Activated CD4-positive, alpha-beta T cell treated with anti-CD3 and anti-CD28 coated beads, Interleukin-2, amount 10 ng/mL, durations not matched to agents 7 days and 5 days (primary cell): ENCODE measurements around the gene FCN1. TPM values are rescaled to one million over a fixed set of nuclear protein-coding genes. Genes with fewer than 3 reads are reported as not detected.

ENCODE experiments used
- CTCF ChIA-PET: fragments of 350-600 bp; sonication (Branson Sonifier 250); formaldehyde crosslinking; loops from one replicate; lab custom pipeline; 2021; ENCODE audit warnings: antibody characterized with exemption; lab: Charles Lee
- POLR2A ChIA-PET: fragments of 350-600 bp; sonication (Branson Sonifier 250); formaldehyde crosslinking; loops from one replicate; lab custom pipeline; 2021; ENCODE audit warnings: antibody characterized with exemption; lab: Charles Lee
- DNase-seq: peaks from one replicate; pipeline ENCODE4 v3.0.0-alpha.2; 2020
- H3K27ac Mint-ChIP-seq: one replicate; pipeline ENCODE4 v1.8.0; 2021; ENCODE audit warnings: mild to moderate bottlenecking, moderate library complexity, mixed read lengths
- H3K27me3 Mint-ChIP-seq: one replicate; pipeline ENCODE4 v1.8.0; 2021; ENCODE audit warnings: mixed read lengths
- H3K36me3 Mint-ChIP-seq: one replicate; pipeline ENCODE4 v1.8.0; 2021; ENCODE audit warnings: low read depth, mixed read lengths
- H3K4me1 Mint-ChIP-seq: one replicate; pipeline ENCODE4 v1.8.0; 2021; ENCODE audit warnings: mixed read lengths
- H3K4me3 Mint-ChIP-seq: one replicate; pipeline ENCODE4 v1.8.0; 2021; ENCODE audit warnings: mild to moderate bottlenecking, moderate library complexity, mixed read lengths
- H3K9me3 Mint-ChIP-seq: one replicate; pipeline ENCODE4 v1.8.0; 2021; ENCODE audit warnings: mixed read lengths
- total RNA-seq, 2 experiments: library from RNA; stranded (reverse); gene quantifications; one replicate each; pipeline ENCODE4 v1.2.3, GENCODE V29; 2021

FCN1 gene
- total RNA-seq, 2 experiments from 2014 or later, result not detected

GRCh38 chr9:134928436-134929192 lies 10.9 kb upstream of the FCN1 start:
- POLR2A ChIA-PET, result no interaction called here
- Mint-ChIP-seq H3K36me3 (no peaks in the 10 kb centered on the region), H3K4me1 (no peaks in the 10 kb centered on the region), H3K9me3 (no peaks in the 10 kb centered on the region), H3K27me3 (no peaks in the 10 kb centered on the region), H3K4me3 (no peak overlapping the region), H3K27ac (no peak overlapping the region)
- DNase-seq, result no peak
- CTCF ChIA-PET, result no interaction called here

- no peaks in the 10 kb centered on the region for H3K4me1 Mint-ChIP-seq
- H3K9me3 Mint-ChIP-seq, result no peaks in the 10 kb centered on the region
- H3K27ac Mint-ChIP-seq, result no peak overlapping the region
- no peak for DNase-seq
- no peak overlapping the region for H3K4me3 Mint-ChIP-seq
- CTCF ChIA-PET, result interaction anchor here (0.8 kb wide), 1 partner anchor 380 kb away, joined by 3 read pairs; no protein-coding TSS in a partner anchor
- POLR2A ChIA-PET, result no interaction called here
- H3K36me3 Mint-ChIP-seq, result no peaks in the 10 kb centered on the region
- no peaks in the 10 kb centered on the region for H3K27me3 Mint-ChIP-seq
Observed at GRCh38 chr9:134925011-134925511, 7.3 kb upstream of the FCN1 start.

GRCh38 chr9:134923466-134923865 lies 5.8 kb upstream of the FCN1 start:
- no peaks in the 10 kb centered on the region for H3K4me1 Mint-ChIP-seq
- H3K9me3 Mint-ChIP-seq, result peaks cover 4% of the 10 kb centered on the region
- H3K4me3 Mint-ChIP-seq, result no peak overlapping the region
- CTCF ChIA-PET, result no interaction called here
- no peaks in the 10 kb centered on the region for H3K36me3 Mint-ChIP-seq
- H3K27ac Mint-ChIP-seq, result no peak overlapping the region
- DNase-seq, result no peak
- no peaks in the 10 kb centered on the region for H3K27me3 Mint-ChIP-seq
- POLR2A ChIA-PET, result no interaction called here

- Mint-ChIP-seq H3K36me3 (no peaks in the 10 kb centered on the region), H3K4me3 (no peak overlapping the region), H3K9me3 (peaks cover 4% of the 10 kb centered on the region), H3K27ac (no peak overlapping the region), H3K4me1 (no peaks in the 10 kb centered on the region), H3K27me3 (no peaks in the 10 kb centered on the region)
- ChIA-PET POLR2A (no interaction called here), CTCF (no interaction called here)
- DNase-seq, result no peak
Observed at GRCh38 chr9:134922932-134923240, 5.2 kb upstream of the FCN1 start.

- Mint-ChIP-seq H3K4me3 (no peak overlapping the region), H3K27ac (no peak overlapping the region), H3K27me3 (no peaks in the 10 kb centered on the region), H3K4me1 (no peaks in the 10 kb centered on the region), H3K9me3 (peaks cover 4% of the 10 kb centered on the region), H3K36me3 (no peaks in the 10 kb centered on the region)
- no peak for DNase-seq
- ChIA-PET CTCF (no interaction called here), POLR2A (no interaction called here)
Observed at GRCh38 chr9:134922066-134922931, 4.6 kb upstream of the FCN1 start.

GRCh38 chr9:134919303-134919702 lies 1.6 kb upstream of the FCN1 start:
- H3K36me3 Mint-ChIP-seq, result no peaks in the 10 kb centered on the region
- no peak overlapping the region for H3K4me3 Mint-ChIP-seq
- H3K27ac Mint-ChIP-seq, result no peak overlapping the region
- H3K4me1 Mint-ChIP-seq, result no peaks in the 10 kb centered on the region
- H3K9me3 Mint-ChIP-seq, result peaks cover 4% of the 10 kb centered on the region
- no peak for DNase-seq
- H3K27me3 Mint-ChIP-seq, result no peaks in the 10 kb centered on the region
- CTCF ChIA-PET, result no interaction called here
- POLR2A ChIA-PET, result no interaction called here

- no peak for DNase-seq
- Mint-ChIP-seq H3K27me3 (no peaks in the 10 kb centered on the region), H3K4me1 (no peaks in the 10 kb centered on the region), H3K9me3 (peaks cover 4% of the 10 kb centered on the region), H3K27ac (no peak overlapping the region), H3K36me3 (no peaks in the 10 kb centered on the region), H3K4me3 (no peak overlapping the region)
- ChIA-PET POLR2A (no interaction called here), CTCF (no interaction called here)
Observed at GRCh38 chr9:134918646-134919045, 934 bp upstream of the FCN1 start.

- Mint-ChIP-seq H3K36me3 (no peaks in the 10 kb centered on the region), H3K27ac (no peak overlapping the region), H3K9me3 (peaks cover 4% of the 10 kb centered on the region), H3K4me1 (no peaks in the 10 kb centered on the region), H3K4me3 (no peak overlapping the region), H3K27me3 (no peaks in the 10 kb centered on the region)
- POLR2A ChIA-PET, result interaction anchor here (0.7 kb wide), 1 partner anchor 108 kb away, joined by 4 read pairs; no protein-coding TSS in a partner anchor
- CTCF ChIA-PET, result no interaction called here
- DNase-seq, result no peak
Observed at GRCh38 chr9:134916161-134916665, 1.5 kb downstream of the FCN1 start.

GRCh38 chr9:134915046-134915985 lies 2.4 kb downstream of the FCN1 start:
- H3K4me3 Mint-ChIP-seq, result no peak overlapping the region
- CTCF ChIA-PET, result no interaction called here
- POLR2A ChIA-PET, result no interaction called here
- no peaks in the 10 kb centered on the region for H3K27me3 Mint-ChIP-seq
- H3K36me3 Mint-ChIP-seq, result no peaks in the 10 kb centered on the region
- no peak for DNase-seq
- no peak overlapping the region for H3K27ac Mint-ChIP-seq
- no peaks in the 10 kb centered on the region for H3K4me1 Mint-ChIP-seq
- H3K9me3 Mint-ChIP-seq, result peaks cover 4% of the 10 kb centered on the region

GRCh38 chr9:134914501-134914834 lies 3.2 kb downstream of the FCN1 start:
- Mint-ChIP-seq H3K4me1 (no peaks in the 10 kb centered on the region), H3K4me3 (no peak overlapping the region), H3K9me3 (no peaks in the 10 kb centered on the region), H3K36me3 (no peaks in the 10 kb centered on the region), H3K27me3 (peaks cover 5% of the 10 kb centered on the region), H3K27ac (no peak overlapping the region)
- ChIA-PET POLR2A (no interaction called here), CTCF (no interaction called here)
- no peak for DNase-seq

GRCh38 chr9:134913713-134914500 lies 3.8 kb downstream of the FCN1 start:
- no peak for DNase-seq
- peaks cover 6% of the 10 kb centered on the region for H3K27me3 Mint-ChIP-seq
- no peak overlapping the region for H3K4me3 Mint-ChIP-seq
- H3K36me3 Mint-ChIP-seq, result no peaks in the 10 kb centered on the region
- H3K4me1 Mint-ChIP-seq, result no peaks in the 10 kb centered on the region
- CTCF ChIA-PET, result no interaction called here
- no peaks in the 10 kb centered on the region for H3K9me3 Mint-ChIP-seq
- H3K27ac Mint-ChIP-seq, result no peak overlapping the region
- POLR2A ChIA-PET, result no interaction called here
